GM13977 (cell line): ENCODE data around the gene TPX2.

Experiments
- DNase-seq: peaks from one replicate; pipeline ENCODE4 v3.0.0; 2012; ENCODE audit warnings: low spot score
- in situ Hi-C: fragments of 300-500 bp; cut with MboI; formaldehyde crosslinking; loops from one replicate; pipeline ENCODE4 v1.12.0; 2022; ENCODE audit warnings: low sequenced_read_pairs, low pct_unique_long_range_greater_than_20kb, mixed read lengths, inconsistent platforms; ENCODE audit not compliant: unreplicated experiment
- TF ChIP-seq, protein P1 (sequence below): IDR thresholded peaks from 2 replicates; pipeline ENCODE4 v1.5.1; 2012; ENCODE audit warnings: mild to moderate bottlenecking, control low read depth; ENCODE audit not compliant: insufficient read depth; ENCODE audit errors: extremely low read depth, missing control alignments

Gene TPX2

DNA sequence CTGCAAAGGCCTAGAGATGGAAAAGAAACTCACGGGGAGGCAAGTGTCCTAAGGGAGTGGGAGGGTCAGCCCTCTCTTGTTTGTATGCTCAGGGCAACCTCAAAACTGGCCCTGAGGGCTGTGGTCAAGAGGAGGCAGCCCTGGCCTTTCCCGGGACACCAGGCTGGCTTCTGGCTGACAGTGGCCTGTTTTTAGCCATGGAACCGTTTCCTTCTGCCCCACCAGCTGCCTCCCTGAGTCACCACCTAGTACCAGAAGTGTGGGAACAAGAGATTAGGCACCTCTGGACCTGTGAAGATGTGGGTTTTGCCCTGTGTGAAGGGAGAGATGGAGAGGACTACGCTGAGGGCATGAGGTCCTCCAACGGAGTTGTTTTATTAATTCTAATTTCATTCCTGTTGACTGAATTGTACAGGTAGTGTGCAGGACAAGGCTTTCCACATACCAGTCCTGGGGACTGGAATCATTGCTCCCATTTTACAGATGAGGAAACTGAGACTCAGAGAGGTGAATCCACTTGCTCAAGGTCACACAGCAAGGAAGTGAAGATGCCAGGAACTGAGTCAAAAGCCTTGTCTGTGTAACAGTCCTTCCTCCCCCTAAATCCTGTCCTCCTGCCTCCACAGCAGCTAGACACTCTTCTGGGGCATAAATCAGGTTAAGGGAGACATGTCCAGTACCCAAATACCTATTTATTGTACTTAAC, 100.8 kb downstream of the TPX2 start:
- in situ Hi-C loops = loop anchor here (25.0 kb wide), 1 partner anchor 247 kb away; no protein-coding TSS in a partner anchor
- DNase-seq = no peak
- TF ChIP-seq, protein P1, sequence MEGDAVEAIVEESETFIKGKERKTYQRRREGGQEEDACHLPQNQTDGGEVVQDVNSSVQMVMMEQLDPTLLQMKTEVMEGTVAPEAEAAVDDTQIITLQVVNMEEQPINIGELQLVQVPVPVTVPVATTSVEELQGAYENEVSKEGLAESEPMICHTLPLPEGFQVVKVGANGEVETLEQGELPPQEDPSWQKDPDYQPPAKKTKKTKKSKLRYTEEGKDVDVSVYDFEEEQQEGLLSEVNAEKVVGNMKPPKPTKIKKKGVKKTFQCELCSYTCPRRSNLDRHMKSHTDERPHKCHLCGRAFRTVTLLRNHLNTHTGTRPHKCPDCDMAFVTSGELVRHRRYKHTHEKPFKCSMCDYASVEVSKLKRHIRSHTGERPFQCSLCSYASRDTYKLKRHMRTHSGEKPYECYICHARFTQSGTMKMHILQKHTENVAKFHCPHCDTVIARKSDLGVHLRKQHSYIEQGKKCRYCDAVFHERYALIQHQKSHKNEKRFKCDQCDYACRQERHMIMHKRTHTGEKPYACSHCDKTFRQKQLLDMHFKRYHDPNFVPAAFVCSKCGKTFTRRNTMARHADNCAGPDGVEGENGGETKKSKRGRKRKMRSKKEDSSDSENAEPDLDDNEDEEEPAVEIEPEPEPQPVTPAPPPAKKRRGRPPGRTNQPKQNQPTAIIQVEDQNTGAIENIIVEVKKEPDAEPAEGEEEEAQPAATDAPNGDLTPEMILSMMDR = no peak

DNA sequence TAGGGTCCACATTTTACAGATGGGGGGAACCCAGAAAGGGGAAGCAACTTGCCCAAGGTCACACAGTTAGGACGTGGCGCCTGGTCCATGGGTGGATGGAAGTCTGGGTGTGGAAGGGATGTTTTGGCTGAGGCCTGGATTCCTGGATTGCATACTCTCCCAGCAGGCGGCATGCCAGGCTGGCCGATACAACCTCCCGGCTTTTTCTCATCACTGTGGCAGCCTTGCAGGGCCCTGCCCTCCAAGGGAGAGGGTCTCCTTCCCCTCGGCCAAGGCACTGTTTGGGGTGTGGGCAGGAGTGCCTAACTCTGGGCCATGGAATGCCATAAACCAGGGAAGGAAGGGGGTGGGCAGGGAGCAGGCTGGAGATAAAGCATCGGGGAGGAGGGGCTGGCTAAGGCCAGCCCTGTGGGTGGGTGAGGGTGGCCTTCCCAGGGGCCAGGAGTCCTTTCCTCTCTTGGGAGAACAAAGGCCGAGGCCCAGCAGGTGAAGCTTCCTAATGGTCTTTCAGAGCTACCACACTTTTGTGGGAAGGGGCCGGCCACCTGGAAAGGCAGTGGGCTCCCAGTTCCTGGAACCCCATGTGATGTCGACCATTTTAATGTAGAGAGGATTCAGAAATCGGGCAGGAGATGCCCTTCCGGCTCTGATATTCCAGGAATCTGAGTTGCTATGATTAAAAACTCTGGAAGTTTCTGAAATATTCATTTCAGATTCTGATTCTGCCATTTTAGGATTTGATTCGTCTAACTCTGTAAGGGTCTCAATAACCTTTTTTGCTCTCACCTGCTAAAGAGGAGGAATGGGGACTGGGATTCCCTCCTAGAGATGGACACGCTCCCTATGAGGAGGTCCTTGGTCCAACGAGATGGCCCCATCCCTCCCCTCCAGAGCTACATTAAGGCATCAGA, 102.1 kb downstream of the TPX2 start:
- DNase-seq = no peak
- in situ Hi-C loops = loop anchor here (25.0 kb wide), 1 partner anchor 246 kb away; no protein-coding TSS in a partner anchor

DNA sequence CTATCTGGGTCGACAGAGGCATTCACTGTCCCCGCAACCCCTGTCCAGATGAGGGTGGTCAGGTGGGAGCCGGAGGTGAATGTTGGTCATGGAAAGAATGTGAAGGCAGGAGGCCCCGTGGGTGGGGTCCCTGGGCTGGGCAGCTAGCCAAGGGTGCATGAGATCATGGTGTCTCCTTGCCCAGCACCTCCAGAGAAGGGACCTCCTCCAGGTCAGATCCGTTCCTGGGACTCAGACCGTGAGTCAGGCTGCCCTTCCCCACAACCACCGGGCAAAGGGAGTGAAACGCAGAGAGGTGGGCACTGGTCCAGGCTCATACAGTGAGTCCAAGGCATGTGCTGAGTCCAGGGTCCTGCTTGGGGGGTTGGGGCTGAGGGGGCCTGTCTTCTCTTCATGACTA, 102.8 kb downstream of the TPX2 start:
- no peak for DNase-seq
- TF ChIP-seq, protein P1 = no peak
- in situ Hi-C loops = loop anchor here (25.0 kb wide), 1 partner anchor 245 kb away; no protein-coding TSS in a partner anchor

More for the DNA sequence above, 102.1 kb downstream of the TPX2 start:
- TF ChIP-seq, protein P1 = no peak

DNA sequence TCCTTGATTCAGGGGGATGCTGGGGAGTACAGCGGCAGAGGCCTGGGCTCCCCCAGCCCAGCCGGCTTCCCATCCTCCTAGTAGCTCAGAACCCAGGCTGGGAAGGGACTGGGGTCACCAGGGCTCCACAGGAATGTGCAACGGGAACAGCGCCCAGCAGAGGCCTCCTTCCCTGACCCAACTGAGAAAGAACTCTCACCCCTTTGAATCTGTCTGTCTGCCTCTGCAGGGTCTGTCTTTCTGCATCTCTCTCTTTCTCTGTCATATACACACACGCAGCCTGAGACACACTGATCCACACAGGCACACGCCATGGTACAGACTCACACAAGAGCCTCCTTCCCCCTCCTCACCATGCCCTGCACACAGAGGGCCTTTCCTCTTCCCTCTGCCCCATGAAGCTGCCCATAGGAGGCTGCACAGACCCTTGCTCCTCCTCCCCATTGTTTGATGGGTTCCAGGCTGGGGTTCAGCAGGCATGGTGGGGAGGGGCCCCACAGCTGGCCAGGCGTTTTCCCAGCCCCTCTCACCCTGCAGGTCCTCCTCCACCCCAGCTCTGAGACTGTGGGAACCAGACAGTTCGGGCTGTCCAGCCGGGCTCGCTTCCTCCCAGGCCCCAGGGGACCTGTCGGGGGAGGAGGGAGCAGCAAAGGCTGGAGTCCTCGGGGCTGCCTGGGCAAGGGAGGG, 103.5 kb downstream of the TPX2 start:
- no peak for DNase-seq
- in situ Hi-C loops = loop anchor here (25.0 kb wide), 1 partner anchor 245 kb away; no protein-coding TSS in a partner anchor
- TF ChIP-seq, protein P1 = no peak

DNA sequence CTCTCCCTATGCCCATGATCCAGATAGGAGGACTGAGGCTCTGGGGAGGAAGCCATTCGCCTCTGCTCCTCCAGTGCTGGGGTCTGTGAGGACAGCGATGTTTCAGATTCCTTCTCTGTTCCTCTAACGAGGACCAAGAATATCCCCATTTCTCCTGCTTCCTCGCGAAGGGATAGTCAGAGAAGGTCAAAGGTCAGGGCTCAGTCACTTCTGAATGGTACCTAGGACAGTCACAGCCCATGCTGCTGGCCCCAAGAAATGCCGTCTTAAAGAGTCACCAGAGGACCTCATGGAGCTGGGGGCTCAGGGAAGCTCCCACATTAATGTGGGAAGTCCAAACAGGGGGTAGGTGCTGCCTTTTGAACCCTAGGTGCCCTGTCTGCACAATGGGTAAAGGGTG, 104.2 kb downstream of the TPX2 start:
- in situ Hi-C loops = loop anchor here (25.0 kb wide), 1 partner anchor 244 kb away; no protein-coding TSS in a partner anchor
- TF ChIP-seq, protein P1 = no peak
- no peak for DNase-seq

DNA sequence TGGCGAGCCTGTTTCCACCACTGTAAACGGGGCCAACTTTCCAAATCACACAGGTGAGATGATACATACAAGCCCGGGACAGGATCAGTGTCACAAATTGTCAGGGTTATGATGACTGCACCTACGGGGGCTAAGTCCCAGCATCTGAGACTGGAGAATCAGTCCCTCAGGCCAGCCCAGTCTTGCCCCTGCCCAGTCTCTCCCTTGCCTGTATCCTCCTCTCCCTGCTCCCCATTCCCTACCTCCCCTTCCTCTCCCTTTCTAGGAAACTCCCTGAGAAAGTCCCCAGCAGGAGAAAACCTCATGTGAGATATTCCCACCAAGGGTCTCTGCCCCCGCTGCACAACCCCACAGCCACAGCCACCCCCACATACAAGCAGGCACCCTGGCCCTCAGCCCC, 104.8 kb downstream of the TPX2 start:
- no peak for DNase-seq
- TF ChIP-seq, protein P1 = no peak
- in situ Hi-C loops = loop anchor here (25.0 kb wide), 1 partner anchor 243 kb away; no protein-coding TSS in a partner anchor
